VCaP (cell line): ENCODE data around the gene PLCB2.

Experiments used
- H3K27ac ChIP-seq: fragments of 450-650 bp; 2 replicates; pipeline ENCODE4 v1.5.1; 2017
- TF ChIP-seq, protein P1 (sequence below): fragments of 450-650 bp; conservative IDR thresholded peaks from 2 replicates; pipeline ENCODE4 v1.5.1; 2017; ENCODE audit warnings: mild to moderate bottlenecking, moderate library complexity

Gene PLCB2

DNA sequence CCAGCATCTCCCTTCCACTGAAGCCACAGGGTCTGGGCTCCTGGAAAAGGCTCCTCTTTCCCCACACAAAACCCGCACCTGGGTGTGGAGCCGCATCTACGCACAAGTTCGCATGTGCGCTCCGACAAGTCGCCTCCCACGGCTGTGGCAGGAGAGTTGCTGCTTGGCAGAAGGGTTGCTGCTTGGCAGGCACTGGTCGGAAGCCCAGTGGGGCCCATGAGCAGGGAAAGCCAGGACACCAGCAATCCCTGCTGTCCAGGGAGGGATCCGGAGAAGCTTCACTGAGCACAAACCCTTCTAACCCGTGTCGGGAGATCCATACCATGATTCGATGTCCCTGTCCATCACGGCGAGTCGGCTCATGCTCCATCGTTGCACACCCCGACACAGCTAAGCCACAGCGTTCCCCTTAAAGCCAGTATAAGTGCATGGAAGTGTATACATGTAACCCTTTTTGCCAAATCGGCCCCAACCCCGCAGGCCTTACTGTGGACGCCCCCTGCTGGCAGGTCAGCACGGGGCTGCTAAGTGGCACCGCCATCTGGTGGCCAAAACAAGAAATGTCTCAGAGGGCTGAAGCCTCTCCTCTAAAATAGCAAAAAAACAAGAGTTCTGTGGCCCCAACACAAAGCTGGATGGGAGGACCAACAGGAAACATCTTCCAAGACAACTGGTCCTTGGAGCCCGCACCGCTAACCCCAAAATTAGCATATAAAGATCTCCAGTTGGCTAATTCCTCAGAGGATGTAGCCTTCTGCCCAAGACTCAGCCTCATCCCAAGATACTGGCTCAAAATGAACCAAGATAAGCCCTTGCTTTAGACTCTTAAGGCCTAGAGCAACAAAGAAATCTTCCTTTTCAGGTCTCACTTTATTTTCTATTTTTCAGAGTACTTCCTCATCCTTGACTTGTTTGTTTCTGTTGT is 33.1 kb downstream of the PLCB2 start:
- peak overlapping the region; percentile 52 for H3K27ac ChIP-seq
- TF ChIP-seq, protein P1, sequence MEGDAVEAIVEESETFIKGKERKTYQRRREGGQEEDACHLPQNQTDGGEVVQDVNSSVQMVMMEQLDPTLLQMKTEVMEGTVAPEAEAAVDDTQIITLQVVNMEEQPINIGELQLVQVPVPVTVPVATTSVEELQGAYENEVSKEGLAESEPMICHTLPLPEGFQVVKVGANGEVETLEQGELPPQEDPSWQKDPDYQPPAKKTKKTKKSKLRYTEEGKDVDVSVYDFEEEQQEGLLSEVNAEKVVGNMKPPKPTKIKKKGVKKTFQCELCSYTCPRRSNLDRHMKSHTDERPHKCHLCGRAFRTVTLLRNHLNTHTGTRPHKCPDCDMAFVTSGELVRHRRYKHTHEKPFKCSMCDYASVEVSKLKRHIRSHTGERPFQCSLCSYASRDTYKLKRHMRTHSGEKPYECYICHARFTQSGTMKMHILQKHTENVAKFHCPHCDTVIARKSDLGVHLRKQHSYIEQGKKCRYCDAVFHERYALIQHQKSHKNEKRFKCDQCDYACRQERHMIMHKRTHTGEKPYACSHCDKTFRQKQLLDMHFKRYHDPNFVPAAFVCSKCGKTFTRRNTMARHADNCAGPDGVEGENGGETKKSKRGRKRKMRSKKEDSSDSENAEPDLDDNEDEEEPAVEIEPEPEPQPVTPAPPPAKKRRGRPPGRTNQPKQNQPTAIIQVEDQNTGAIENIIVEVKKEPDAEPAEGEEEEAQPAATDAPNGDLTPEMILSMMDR = peak; percentile 99

DNA sequence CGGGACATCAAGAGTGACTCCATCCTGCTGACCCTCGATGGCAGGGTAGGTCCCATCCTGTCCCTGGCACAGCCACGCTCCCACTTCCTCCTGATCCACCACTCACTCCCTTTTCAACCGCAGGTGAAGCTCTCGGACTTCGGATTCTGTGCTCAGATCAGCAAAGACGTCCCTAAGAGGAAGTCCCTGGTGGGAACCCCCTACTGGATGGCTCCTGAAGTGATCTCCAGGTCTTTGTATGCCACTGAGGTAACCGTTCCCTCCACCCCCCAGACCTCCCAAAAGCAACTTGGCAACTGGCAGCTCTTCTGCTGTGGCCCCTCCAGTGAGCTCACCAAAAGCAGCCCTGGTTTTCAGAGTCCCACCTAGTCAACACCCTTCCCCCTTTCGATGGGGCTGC is 34.3 kb downstream of the PLCB2 start:
- TF ChIP-seq, protein P1 = no peak
- H3K27ac ChIP-seq = no peak overlapping the region

DNA sequence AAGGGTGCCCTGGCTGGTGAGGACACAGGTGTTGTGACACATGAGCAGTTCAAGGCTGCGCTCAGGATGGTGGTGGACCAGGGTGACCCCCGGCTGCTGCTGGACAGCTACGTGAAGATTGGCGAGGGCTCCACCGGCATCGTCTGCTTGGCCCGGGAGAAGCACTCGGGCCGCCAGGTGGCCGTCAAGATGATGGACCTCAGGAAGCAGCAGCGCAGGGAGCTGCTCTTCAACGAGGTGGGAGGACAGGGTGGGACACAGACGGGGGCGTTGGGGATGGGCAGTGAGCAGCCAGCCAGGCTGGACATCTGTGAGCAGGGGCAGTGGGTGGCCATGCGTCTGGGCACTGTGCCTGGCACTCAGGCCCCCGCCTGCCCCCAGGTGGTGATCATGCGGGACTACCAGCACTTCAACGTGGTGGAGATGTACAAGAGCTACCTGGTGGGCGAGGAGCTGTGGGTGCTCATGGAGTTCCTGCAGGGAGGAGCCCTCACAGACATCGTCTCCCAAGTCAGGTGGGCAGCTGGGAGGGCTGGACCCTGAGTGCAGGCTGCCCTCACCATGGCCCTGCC is 35.2 kb downstream of the PLCB2 start:
- TF ChIP-seq, protein P1 = peak; percentile 52
- H3K27ac ChIP-seq = no peak overlapping the region

DNA sequence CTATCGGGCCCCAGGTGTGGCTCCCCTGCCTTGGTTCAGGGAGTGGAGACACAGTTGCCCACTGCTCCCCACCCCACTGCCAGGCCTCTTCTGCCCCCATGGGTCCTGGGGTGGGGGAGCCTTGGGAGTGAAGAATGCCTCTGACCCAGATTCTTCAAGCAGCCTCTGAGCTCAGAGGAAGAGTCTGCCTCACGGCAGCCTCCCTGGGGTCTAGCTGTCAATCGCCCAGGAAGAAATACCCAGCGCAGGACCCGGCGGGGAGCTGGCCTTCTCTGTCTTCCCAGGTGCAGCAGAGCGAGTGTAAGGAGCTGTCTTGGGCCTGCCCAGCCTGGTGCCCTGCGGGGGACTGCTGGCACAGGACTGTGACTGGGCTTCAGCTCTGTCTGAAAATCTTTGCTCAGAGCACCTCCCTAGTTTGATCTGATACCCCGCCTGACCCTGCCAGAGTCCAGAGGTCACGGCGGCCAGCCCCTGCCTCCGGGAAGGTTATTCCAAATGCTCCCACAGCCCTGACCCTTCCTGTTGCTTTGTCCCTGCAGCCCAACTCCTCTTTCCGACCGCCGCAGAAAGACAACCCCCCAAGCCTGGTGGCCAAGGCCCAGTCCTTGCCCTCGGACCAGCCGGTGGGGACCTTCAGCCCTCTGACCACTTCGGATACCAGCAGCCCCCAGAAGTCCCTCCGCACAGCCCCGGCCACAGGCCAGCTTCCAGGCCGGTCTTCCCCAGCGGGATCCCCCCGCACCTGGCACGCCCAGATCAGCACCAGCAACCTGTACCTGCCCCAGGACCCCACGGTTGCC is 35.9 kb downstream of the PLCB2 start:
- TF ChIP-seq, protein P1 = no peak
- H3K27ac ChIP-seq = no peak overlapping the region

DNA sequence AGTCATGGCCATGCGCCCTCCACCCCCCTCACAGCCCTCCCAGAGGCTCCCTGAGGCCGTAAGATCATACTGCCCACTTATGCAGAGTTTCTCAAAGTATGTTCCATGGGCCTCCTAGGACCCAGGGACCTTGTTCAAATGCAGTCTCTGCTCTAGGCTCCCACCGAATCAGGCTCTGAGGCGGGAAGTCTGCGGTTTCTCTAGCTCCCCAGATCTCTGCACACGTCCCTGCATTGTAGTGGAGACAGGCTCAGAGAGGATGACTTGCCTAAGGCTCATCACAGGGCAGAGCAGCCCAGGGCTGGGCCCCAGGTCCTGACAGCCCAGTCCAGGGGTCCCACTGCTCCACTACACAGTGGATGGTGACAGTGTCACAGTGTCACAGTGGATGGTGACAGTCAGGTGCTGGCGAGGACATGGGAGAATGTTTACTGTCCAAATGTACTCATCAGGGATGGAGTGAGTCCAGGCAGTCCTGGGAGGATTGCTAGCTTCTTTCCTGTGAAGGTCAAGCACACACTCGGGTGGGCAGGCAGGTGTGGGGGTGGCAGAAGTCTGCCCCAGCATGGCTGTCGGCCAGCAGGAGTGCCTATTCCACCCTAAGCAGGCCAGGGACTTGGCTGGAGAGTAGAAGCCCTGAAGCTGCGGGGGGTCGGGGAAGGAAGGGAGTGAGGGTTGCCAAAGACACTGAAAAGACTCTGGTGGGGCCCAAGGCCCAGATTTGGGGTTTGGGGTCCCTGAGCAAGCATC is 37.3 kb downstream of the PLCB2 start:
- TF ChIP-seq, protein P1 = no peak
- no peak overlapping the region for H3K27ac ChIP-seq

DNA sequence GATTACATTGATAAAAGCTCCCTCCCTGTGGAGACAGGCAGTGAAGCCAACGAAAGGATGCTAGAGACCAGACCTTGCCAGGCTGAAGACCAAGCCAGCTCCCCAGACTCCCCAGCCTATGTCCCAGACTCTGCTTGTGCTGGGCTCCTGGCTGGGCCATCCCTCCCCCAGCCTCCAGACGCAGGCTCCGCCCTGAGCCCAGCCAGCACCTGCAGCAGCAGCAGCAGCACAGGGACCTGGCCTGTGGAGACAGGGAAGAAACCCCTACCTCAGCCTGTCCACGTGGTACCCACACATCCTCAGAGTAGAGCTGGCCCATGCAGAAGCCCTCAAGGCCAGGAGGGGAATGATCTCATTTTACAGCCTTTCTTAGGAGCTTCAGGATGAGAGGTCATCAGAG is 38.1 kb downstream of the PLCB2 start:
- TF ChIP-seq, protein P1 = no peak
- no peak overlapping the region for H3K27ac ChIP-seq

DNA sequence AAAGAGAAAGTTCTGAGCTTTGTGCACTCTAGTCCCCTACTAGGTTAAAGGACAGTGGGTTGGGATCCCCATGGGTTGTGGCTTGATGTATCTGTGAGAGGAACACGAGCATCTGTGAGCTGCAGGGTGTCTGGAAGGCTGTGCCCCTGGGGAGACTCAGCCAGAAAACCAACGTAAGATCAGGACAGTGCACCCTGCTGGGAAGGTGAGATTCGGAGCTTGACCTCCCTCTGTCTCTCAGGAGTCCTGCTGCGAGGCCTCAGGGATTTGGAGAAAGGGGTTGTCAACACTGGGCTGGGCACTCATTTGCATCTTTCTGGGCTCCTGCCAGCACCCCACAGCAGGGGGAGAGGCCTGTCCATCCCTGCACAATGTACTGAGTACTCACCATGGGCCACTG is 40.1 kb downstream of the PLCB2 start:
- TF ChIP-seq, protein P1 = no peak
- no peak overlapping the region for H3K27ac ChIP-seq
